WTC11 (cell line): ENCODE data around the gene C1orf35. TPM values are rescaled to one million over a fixed set of nuclear protein-coding genes. Genes with fewer than 3 reads are reported as not detected.

Experiments used
- ATAC-seq: fragments of 200-7000 bp; cut with Tn5 transposase; 2 replicates; pipeline ENCODE4 v1.10.0; 2021; ENCODE audit warnings: mild to moderate bottlenecking, moderate library complexity
- CTCF ChIA-PET: fragments of 300-600 bp; sonication (Branson Sonifier 250); formaldehyde crosslinking; loops from one replicate; lab custom pipeline; 2021; ENCODE audit warnings: antibody characterized with exemption; lab: Charles Lee
- POLR2A ChIA-PET: fragments of 350-600 bp; sonication (Branson Sonifier 250); formaldehyde crosslinking; loops from one replicate; lab custom pipeline; 2021; ENCODE audit warnings: antibody characterized with exemption; lab: Charles Lee
- DNase-seq: peaks from one replicate; pipeline ENCODE4 v3.0.0; 2021; ENCODE audit warnings: low spot score
- H3K27ac Mint-ChIP-seq: 2 replicates; pipeline ENCODE4 v1.8.0; 2021; ENCODE audit warnings: mixed read lengths
- H3K27me3 Mint-ChIP-seq: 2 replicates; pipeline ENCODE4 v1.8.0; 2021; ENCODE audit warnings: low read depth, mild to moderate bottlenecking, moderate library complexity, mixed read lengths
- H3K36me3 Mint-ChIP-seq: 2 replicates; pipeline ENCODE4 v1.8.0; 2021; ENCODE audit warnings: mixed read lengths
- H3K4me1 Mint-ChIP-seq: 2 replicates; pipeline ENCODE4 v1.8.0; 2022; ENCODE audit warnings: mixed read lengths
- H3K4me3 Mint-ChIP-seq: 2 replicates; pipeline ENCODE4 v1.8.0; 2021; ENCODE audit warnings: mild to moderate bottlenecking, moderate library complexity, mixed read lengths
- H3K9me3 Mint-ChIP-seq: 2 replicates; pipeline ENCODE4 v1.8.0; 2021; ENCODE audit warnings: mixed read lengths
- AR ChIP-seq: fragments of 250-450 bp; sonication (Bioruptor Pico); IDR thresholded peaks from 2 replicates; pipeline ENCODE4 v1.9.0; 2021; ENCODE audit warnings: mild to moderate bottlenecking
- CBFB ChIP-seq: sonication (generic); formaldehyde crosslinking; IDR thresholded peaks from 2 replicates; pipeline ENCODE4 v1.8.1; 2022; ENCODE audit warnings: mild to moderate bottlenecking, low read depth, missing genetic modification reagents
- CDX4 ChIP-seq: fragments of 250-450 bp; sonication (Bioruptor Pico); IDR thresholded peaks from 2 replicates; pipeline ENCODE4 v1.9.0; 2021; ENCODE audit warnings: moderate library complexity, mild to moderate bottlenecking, inconsistent platforms, borderline replicate concordance
- IRF2 ChIP-seq: sonication (generic); formaldehyde crosslinking; IDR thresholded peaks from 2 replicates; pipeline ENCODE4 v1.8.0; 2022; ENCODE audit warnings: low read depth, missing genetic modification reagents, borderline replicate concordance
- KAT7 ChIP-seq: sonication (generic); formaldehyde crosslinking; IDR thresholded peaks from 2 replicates; pipeline ENCODE4 v1.8.1; 2023; ENCODE audit warnings: missing genetic modification reagents, mild to moderate bottlenecking, borderline replicate concordance
- MLX ChIP-seq: sonication (generic); formaldehyde crosslinking; IDR thresholded peaks from 2 replicates; pipeline ENCODE4 v1.8.1; 2023; ENCODE audit warnings: mild to moderate bottlenecking, missing genetic modification reagents, moderate library complexity
- NFATC4 ChIP-seq: fragments of 250-450 bp; sonication (Bioruptor Pico); IDR thresholded peaks from 2 replicates; pipeline ENCODE4 v1.9.0; 2021; ENCODE audit warnings: mild to moderate bottlenecking
- OVOL2 ChIP-seq: fragments of 250-450 bp; sonication (Bioruptor Pico); IDR thresholded peaks from 2 replicates; pipeline ENCODE4 v1.9.0; 2021; ENCODE audit warnings: mild to moderate bottlenecking, borderline replicate concordance
- PRDM15 ChIP-seq: sonication (generic); formaldehyde crosslinking; IDR thresholded peaks from 2 replicates; pipeline ENCODE4 v1.8.0; 2022; ENCODE audit warnings: missing genetic modification reagents
- RORB ChIP-seq: fragments of 250-450 bp; sonication (Bioruptor Pico); IDR thresholded peaks from 2 replicates; pipeline ENCODE4 v1.9.0; 2021; ENCODE audit warnings: mild to moderate bottlenecking
- TEAD1 ChIP-seq: sonication (generic); formaldehyde crosslinking; IDR thresholded peaks from 2 replicates; pipeline ENCODE4 v1.8.0; 2022; ENCODE audit warnings: mild to moderate bottlenecking, missing genetic modification reagents
- TEAD4 ChIP-seq: sonication (generic); formaldehyde crosslinking; IDR thresholded peaks from 2 replicates; pipeline ENCODE4 v1.8.0; 2022; ENCODE audit warnings: mild to moderate bottlenecking, missing genetic modification reagents
- USF2 ChIP-seq: sonication (generic); formaldehyde crosslinking; IDR thresholded peaks from 2 replicates; pipeline ENCODE4 v1.8.1; 2023; ENCODE audit warnings: mild to moderate bottlenecking, missing genetic modification reagents, moderate library complexity
- ZNF138 ChIP-seq: sonication (generic); formaldehyde crosslinking; conservative IDR thresholded peaks from 2 replicates; pipeline ENCODE4 v1.8.1; 2022; ENCODE audit warnings: mild to moderate bottlenecking, moderate library complexity, missing genetic modification reagents
- ZNF263 ChIP-seq: sonication (generic); formaldehyde crosslinking; IDR thresholded peaks from 2 replicates; pipeline ENCODE4 v1.8.1; 2022; ENCODE audit warnings: low read depth, mild to moderate bottlenecking, moderate library complexity, missing genetic modification reagents
- ZNF396 ChIP-seq: fragments of 250-450 bp; sonication (Bioruptor Pico); IDR thresholded peaks from 2 replicates; pipeline ENCODE4 v1.8.0; 2021; ENCODE audit warnings: mild to moderate bottlenecking, moderate library complexity, borderline replicate concordance
- ZNF512 ChIP-seq: sonication (generic); formaldehyde crosslinking; IDR thresholded peaks from 2 replicates; pipeline ENCODE4 v1.8.1; 2022; ENCODE audit warnings: missing genetic modification reagents, borderline replicate concordance
- total RNA-seq: library from RNA; stranded (reverse); gene quantifications from 3 replicates; pipeline ENCODE4 v1.2.3, GENCODE V29; 2021
- TF ChIP-seq, protein P1 (sequence below): fragments of 200-600 bp; IDR thresholded peaks from 2 replicates; pipeline ENCODE4 v1.8.0; 2022; ENCODE audit warnings: antibody characterized with exemption

Gene C1orf35
- total RNA-seq, 1 experiment from 2014 or later: 33.8 TPM

DNA sequence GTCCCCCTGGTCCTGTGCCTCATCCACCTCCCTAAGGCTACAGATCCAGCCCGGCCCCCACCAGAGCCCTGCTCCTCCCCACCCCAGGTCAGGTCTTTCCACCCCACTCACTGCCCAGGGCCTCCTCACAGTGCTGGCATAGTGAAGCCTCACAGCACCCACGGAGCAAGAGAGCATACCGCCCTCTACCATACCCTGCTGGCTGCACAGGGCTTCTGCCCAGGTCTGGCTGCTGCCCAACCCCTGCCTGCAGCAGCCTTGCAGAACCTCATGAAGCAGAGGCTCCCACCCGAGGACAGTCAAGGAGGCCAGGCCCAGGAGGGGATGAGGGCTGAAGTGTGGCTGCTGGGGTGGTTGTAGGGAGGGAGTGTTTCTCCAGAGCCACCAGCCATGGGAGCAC is 40.3 kb downstream of the C1orf35 start:
- Mint-ChIP-seq H3K9me3 (no peaks in the 10 kb centered on the region), H3K27ac (no peak overlapping the region), H3K4me3 (no peak overlapping the region), H3K27me3 (peaks cover 91% of the 10 kb centered on the region), H3K36me3 (no peaks in the 10 kb centered on the region), H3K4me1 (peaks cover 5% of the 10 kb centered on the region)
- POLR2A ChIA-PET: no interaction called here
- ATAC-seq (no peak), DNase-seq (no peak)
- CTCF ChIA-PET: interaction anchor here (3.9 kb wide), 1 partner anchor 63 kb away, joined by 36 read pairs; no protein-coding TSS in a partner anchor
- TF ChIP-seq ZNF138 (no peak), NFATC4 (CRISPR knock-in tag) (no peak), OVOL2 (CRISPR knock-in tag) (no peak)

DNA sequence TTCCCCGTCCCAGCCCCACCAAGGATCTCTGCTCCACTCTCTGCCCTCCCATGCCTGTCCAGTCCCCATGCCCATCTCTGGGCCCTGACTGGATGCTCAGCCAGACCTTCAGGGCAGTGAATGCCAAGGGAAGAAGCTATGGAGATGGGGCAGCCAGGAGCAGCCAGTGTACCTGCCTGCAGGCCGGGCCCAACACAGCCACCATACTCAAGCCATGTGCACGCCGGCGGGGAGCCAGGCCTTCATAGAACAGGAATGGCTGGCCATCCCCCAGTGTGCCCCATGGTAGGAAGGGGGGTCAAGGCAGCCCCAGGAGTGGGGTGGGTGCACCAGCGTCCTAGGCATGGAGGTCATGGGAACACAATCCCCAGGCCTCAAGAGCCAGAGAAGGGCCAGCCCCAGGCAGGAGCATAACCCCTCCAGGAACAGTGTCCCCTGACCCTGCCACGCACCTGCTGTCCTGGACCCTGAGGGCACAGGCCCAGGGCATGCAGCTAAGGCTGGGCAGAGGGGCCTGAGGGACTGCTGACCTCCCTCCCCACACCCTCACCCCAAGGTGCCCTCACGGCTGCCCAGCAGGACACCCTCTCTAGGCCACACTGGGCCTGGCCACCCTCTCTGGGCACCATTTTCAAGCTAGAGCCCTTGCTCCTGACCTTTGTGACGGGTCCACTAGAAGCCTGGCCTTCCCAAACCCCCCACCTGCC is 40.9 kb downstream of the C1orf35 start:
- Mint-ChIP-seq H3K9me3 (no peaks in the 10 kb centered on the region), H3K27ac (no peak overlapping the region), H3K4me3 (no peak overlapping the region), H3K4me1 (peaks cover 5% of the 10 kb centered on the region), H3K36me3 (no peaks in the 10 kb centered on the region), H3K27me3 (peaks cover 91% of the 10 kb centered on the region)
- DNase-seq (no peak), ATAC-seq (no peak)
- CTCF ChIA-PET: interaction anchor here (0.9 to 3.9 kb wide), 4 partner anchors 12 to 63 kb away, joined by 3 to 71 read pairs (median 20); partner anchors contain the start of gene WNT3A
- POLR2A ChIA-PET: no interaction called here
- no peak for TF ChIP-seq TEAD1
- no peak for TF ChIP-seq USF2
- no peak for TF ChIP-seq ZNF396
- TF ChIP-seq ZNF263 (CRISPR knock-in tag): no peak
- no peak for TF ChIP-seq ZNF512 (CRISPR knock-in tag)

- Mint-ChIP-seq H3K36me3 (no peaks in the 10 kb centered on the region), H3K4me1 (peaks cover 5% of the 10 kb centered on the region), H3K9me3 (no peaks in the 10 kb centered on the region), H3K27ac (no peak overlapping the region), H3K4me3 (peak overlapping the region; percentile 74), H3K27me3 (peaks cover 91% of the 10 kb centered on the region)
- no peak for ATAC-seq
- CTCF ChIA-PET: interaction anchor here (0.6 to 3.9 kb wide), 8 partner anchors 12 to 108 kb away, joined by 3 to 71 read pairs (median 4); partner anchors contain the start of gene WNT3A
- POLR2A ChIA-PET: interaction anchor here (1.0 kb wide), 1 partner anchor 13 kb away, joined by 3 read pairs; no protein-coding TSS in a partner anchor
- no peak for DNase-seq
- TF ChIP-seq PRDM15 (CRISPR knock-in tag) (no peak), CBFB (CRISPR knock-in tag) (no peak), AR (CRISPR knock-in tag) (no peak), RORB (CRISPR knock-in tag) (no peak), CDX4 (no peak), MLX (CRISPR knock-in tag) (no peak), TEAD4 (CRISPR knock-in tag) (no peak), IRF2 (CRISPR knock-in tag) (no peak), NFATC4 (CRISPR knock-in tag) (no peak), KAT7 (CRISPR knock-in tag) (no peak)
- TF ChIP-seq, protein P1, sequence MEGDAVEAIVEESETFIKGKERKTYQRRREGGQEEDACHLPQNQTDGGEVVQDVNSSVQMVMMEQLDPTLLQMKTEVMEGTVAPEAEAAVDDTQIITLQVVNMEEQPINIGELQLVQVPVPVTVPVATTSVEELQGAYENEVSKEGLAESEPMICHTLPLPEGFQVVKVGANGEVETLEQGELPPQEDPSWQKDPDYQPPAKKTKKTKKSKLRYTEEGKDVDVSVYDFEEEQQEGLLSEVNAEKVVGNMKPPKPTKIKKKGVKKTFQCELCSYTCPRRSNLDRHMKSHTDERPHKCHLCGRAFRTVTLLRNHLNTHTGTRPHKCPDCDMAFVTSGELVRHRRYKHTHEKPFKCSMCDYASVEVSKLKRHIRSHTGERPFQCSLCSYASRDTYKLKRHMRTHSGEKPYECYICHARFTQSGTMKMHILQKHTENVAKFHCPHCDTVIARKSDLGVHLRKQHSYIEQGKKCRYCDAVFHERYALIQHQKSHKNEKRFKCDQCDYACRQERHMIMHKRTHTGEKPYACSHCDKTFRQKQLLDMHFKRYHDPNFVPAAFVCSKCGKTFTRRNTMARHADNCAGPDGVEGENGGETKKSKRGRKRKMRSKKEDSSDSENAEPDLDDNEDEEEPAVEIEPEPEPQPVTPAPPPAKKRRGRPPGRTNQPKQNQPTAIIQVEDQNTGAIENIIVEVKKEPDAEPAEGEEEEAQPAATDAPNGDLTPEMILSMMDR: no peak
Measured at GRCh38 chr1:228061411-228062084, 41.6 kb downstream of the C1orf35 start.
